Gastroesophageal sphincter (tissue), 4 donors: ENCODE data around the gene DHX8. TPM values are rescaled to one million over a fixed set of nuclear protein-coding genes. Genes with fewer than 3 reads are reported as not detected.

Source experiments
- ATAC-seq: fragments of 150-250 bp; one replicate; pipeline ENCODE4 v1.9.1; 2016; ENCODE audit warnings: mild to moderate bottlenecking, moderate library complexity
- H3K27ac ChIP-seq, 4 donors: fragments of 200-600 bp; sonication (generic) in 3 of 4; 1 replicate in 3 of 4; 2 replicates in 1 of 4; pipeline ENCODE4 v1.5.1; 2016 to 2019
- H3K27me3 ChIP-seq: fragments of 200-600 bp; sonication (generic); one replicate; pipeline ENCODE4 v1.5.1; 2019
- H3K36me3 ChIP-seq, 2 donors: fragments of 200-600 bp; sonication (generic); one replicate each; pipeline ENCODE4 v1.5.1; 2019; ENCODE audit warnings: control low read depth in 1 of 2
- H3K4me1 ChIP-seq, 3 donors: fragments of 200-600 bp; sonication (generic); 1 replicate in 2 of 3; 2 replicates in 1 of 3; pipeline ENCODE4 v1.5.1; 2016 to 2019; ENCODE audit warnings: control low read depth in 2 of 3
- H3K4me3 ChIP-seq, 2 donors: fragments of 200-600 bp; sonication (generic); one replicate each; pipeline ENCODE4 v1.5.1; 2019; ENCODE audit warnings: mild to moderate bottlenecking in 1 of 2, moderate library complexity in 1 of 2
- H3K9me3 ChIP-seq, 3 donors: fragments of 200-600 bp; sonication (generic); one replicate each; pipeline ENCODE4 v1.5.1; 2017 to 2019; ENCODE audit warnings: control low read depth in 2 of 3
- CTCF ChIP-seq, 4 experiments: fragments of 200-600 bp in 2 of 4; fragments of 450-650 bp in 2 of 4; sonication (generic) in 1 of 4; IDR thresholded peaks; one replicate each; pipeline ENCODE4 v1.5.1; 2017 to 2019; ENCODE audit warnings: antibody characterized with exemption in 4 of 4, mild to moderate bottlenecking in 2 of 4, moderate library complexity in 2 of 4
- EP300 ChIP-seq: sonication (generic); formaldehyde crosslinking; IDR thresholded peaks from one replicate; pipeline ENCODE4 v1.6.1; 2017; ENCODE audit warnings: antibody characterized with exemption, mild to moderate bottlenecking
- POLR2A ChIP-seq, 2 donors: fragments of 450-650 bp; IDR thresholded peaks; one replicate each; pipeline ENCODE4 v1.6.1; 2017; ENCODE audit warnings: antibody characterized with exemption in 2 of 2, mild to moderate bottlenecking in 2 of 2, moderate library complexity in 1 of 2
- POLR2AphosphoS5 ChIP-seq: sonication (generic); formaldehyde crosslinking; IDR thresholded peaks from one replicate; pipeline ENCODE4 v1.6.1; 2017; ENCODE audit warnings: antibody characterized with exemption
- WGBS, 2 donors: methylation state at CpG; one replicate each; pipeline ENCODE4 v1.1.5; 2018; ENCODE audit warnings: low coverage in 1 of 2; 5-methylcytosine and 5-hydroxymethylcytosine counted together
- total RNA-seq, 4 donors: library from RNA; depleted of rRNA; stranded (reverse); fragments of >200 nt; gene quantifications; one replicate each; pipeline ENCODE4 v1.1.0, GENCODE V29; 2016

Gene DHX8
- total RNA-seq, 4 donors from 2014 or later: 29.6 to 40.9 (median 34.1) TPM

GRCh38 chr17:43553573-43553972, 69.8 kb downstream of the DHX8 start:
- H3K4me3 ChIP-seq: no peak overlapping the region
- H3K9me3 ChIP-seq: no peaks in the 10 kb centered on the region
- H3K27ac ChIP-seq: no peak overlapping the region
- TF ChIP-seq EP300 (no peak), CTCF (IDR thresholded peaks at IDR 0.05) (no peak), POLR2AphosphoS5 (no peak), POLR2A (IDR thresholded peaks at IDR 0.05) (no peak)
- H3K27me3 ChIP-seq: peaks cover 11% of the 10 kb centered on the region
- H3K4me1 ChIP-seq: peaks cover 0 to 4% (median 0%) of the 10 kb centered on the region in 3 donors
- ATAC-seq: no peak
- WGBS, 2 donors: 14 to 39% methylated on average over 1 to 2 of the region's 2 CpGs
- H3K36me3 ChIP-seq: no peaks in the 10 kb centered on the region

DNA sequence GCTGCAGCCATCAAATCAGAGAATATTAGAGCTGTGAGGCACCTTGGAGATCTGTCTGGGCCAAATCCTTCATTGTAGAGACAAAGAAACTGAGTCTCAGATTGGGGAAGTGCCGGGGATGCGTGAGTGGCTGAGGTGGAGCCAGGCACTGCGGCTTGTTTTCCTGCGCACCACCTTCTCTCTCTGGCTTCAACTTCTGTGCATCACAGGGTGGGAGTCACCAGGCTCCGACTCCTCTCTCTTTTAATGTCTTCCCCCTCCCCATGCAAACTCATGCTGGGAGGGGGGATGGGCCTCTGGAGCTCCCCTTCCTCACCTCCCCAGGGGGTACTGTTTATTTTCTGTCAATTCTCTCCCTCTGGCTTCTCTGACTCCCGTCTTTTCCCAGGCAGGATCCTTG, 71.1 kb downstream of the DHX8 start:
- 82 to 92% methylated on average over 5 to 6 of the region's 6 CpGs for WGBS, 2 donors
- no peaks in the 10 kb centered on the region for H3K27me3 ChIP-seq
- H3K4me3 ChIP-seq: no peak overlapping the region
- no peak for ATAC-seq
- TF ChIP-seq POLR2A (IDR thresholded peaks at IDR 0.05) (no peak), EP300 (no peak), CTCF (IDR thresholded peaks at IDR 0.05) (no peak), POLR2AphosphoS5 (no peak)
- no peak overlapping the region for H3K27ac ChIP-seq
- peaks cover 0 to 4% (median 0%) of the 10 kb centered on the region in 3 donors for H3K4me1 ChIP-seq
- no peaks in the 10 kb centered on the region for H3K36me3 ChIP-seq
- no peaks in the 10 kb centered on the region for H3K9me3 ChIP-seq

- no peaks in the 10 kb centered on the region for H3K36me3 ChIP-seq
Observed at GRCh38 chr17:43556292-43556691, 72.5 kb downstream of the DHX8 start.

DNA sequence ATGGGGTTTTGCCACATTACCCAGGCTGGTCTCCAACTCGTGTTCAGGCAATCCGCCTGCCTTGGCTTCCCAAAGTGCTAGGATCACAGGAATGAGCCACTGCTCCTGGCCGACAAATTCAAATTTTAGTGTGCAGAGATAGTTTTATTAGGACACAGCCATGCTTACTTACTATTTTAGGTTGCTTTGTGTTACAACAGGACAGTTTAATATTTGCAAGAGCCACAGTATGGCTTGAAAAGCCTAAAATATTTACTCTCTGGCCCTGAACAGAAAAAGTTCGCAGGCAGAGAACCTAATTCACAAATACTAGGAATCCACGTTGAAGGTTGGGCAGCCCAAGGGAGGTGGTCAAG, 75.0 kb downstream of the DHX8 start:
- Histone ChIP-seq H3K36me3 (no peaks in the 10 kb centered on the region), H3K9me3 (no peaks in the 10 kb centered on the region), H3K27ac (no peak overlapping the region), H3K4me1 (peaks cover 0 to 12% (median 0%) of the 10 kb centered on the region in 3 donors), H3K4me3 (no peak overlapping the region), H3K27me3 (peaks cover 25% of the 10 kb centered on the region)
- ATAC-seq: no peak
- TF ChIP-seq POLR2A (IDR thresholded peaks at IDR 0.05): no peak
- no peak for TF ChIP-seq CTCF (IDR thresholded peaks at IDR 0.05)
- no peak for TF ChIP-seq EP300
- TF ChIP-seq POLR2AphosphoS5: no peak
- WGBS, 2 donors: 80 to 93% methylated on average over 1 to 5 of the region's 5 CpGs

More at GRCh38 chr17:43556292-43556691, 72.5 kb downstream of the DHX8 start:
- TF ChIP-seq CTCF (IDR thresholded peaks at IDR 0.05): no peak
- H3K4me1 ChIP-seq: peaks cover 0 to 4% (median 0%) of the 10 kb centered on the region in 3 donors
- H3K27me3 ChIP-seq: peaks cover 9% of the 10 kb centered on the region
- ATAC-seq: no peak
- 97 to 100% methylated on average over 2 to 3 of the region's 5 CpGs for WGBS, 2 donors
- H3K27ac ChIP-seq: no peak overlapping the region
- no peaks in the 10 kb centered on the region for H3K9me3 ChIP-seq
- no peak overlapping the region for H3K4me3 ChIP-seq

- 90 to 93% methylated on average over 4 to 5 of the region's 7 CpGs for WGBS, 2 donors
- no peak overlapping the region for H3K4me3 ChIP-seq
- no peak for TF ChIP-seq POLR2A (IDR thresholded peaks at IDR 0.05)
- H3K27ac ChIP-seq: no peak overlapping the region
- H3K27me3 ChIP-seq: peaks cover 30% of the 10 kb centered on the region
- H3K4me1 ChIP-seq: peaks cover 0 to 12% (median 0%) of the 10 kb centered on the region in 3 donors
- H3K36me3 ChIP-seq: no peaks in the 10 kb centered on the region
- no peaks in the 10 kb centered on the region for H3K9me3 ChIP-seq
- ATAC-seq: no peak
Observed at GRCh38 chr17:43559161-43559816, 75.5 kb downstream of the DHX8 start.
